PC-3 (cell line): Measurements from ENCODE around the gene SYNE1. TPM values are rescaled to one million over a fixed set of nuclear protein-coding genes. Genes with fewer than 3 reads are reported as not detected.

Source experiments
- ATAC-seq: fragments of 200-7000 bp; cut with Tn5 transposase; 2 replicates; pipeline ENCODE4 v1.9.1; 2020; ENCODE audit warnings: mild to moderate bottlenecking, moderate library complexity
- BruUV-seq: library from RNA; stranded (reverse); fragments of 400-500 nt; replicated peaks from 2 replicates; lab custom pipeline; 2021; lab: Mats Ljungman, UMichigan
- CTCF ChIA-PET: fragments of 300-600 bp; sonication (Branson Sonifier 250); formaldehyde crosslinking; loops from one replicate; lab custom pipeline; 2022; ENCODE audit warnings: antibody characterized with exemption; lab: Charles Lee
- POLR2A ChIA-PET: fragments of 300-600 bp; sonication (Branson Sonifier 250); formaldehyde crosslinking; loops from one replicate; lab custom pipeline; 2022; ENCODE audit warnings: antibody characterized with exemption; ENCODE audit not compliant: unreplicated experiment; lab: Charles Lee
- DNase-seq: peaks from one replicate; pipeline ENCODE4 v3.0.0-alpha.2; 2015
- H2AFZ ChIP-seq: fragments of 300-600 bp; sonication (generic); 2 replicates; pipeline ENCODE4 v1.6.0; 2016; ENCODE audit warnings: antibody characterized with exemption, low read length
- H3F3A ChIP-seq: fragments of 300-600 bp; sonication (generic); one replicate; pipeline ENCODE4 v1.6.0; 2017; ENCODE audit warnings: antibody characterized with exemption, low read length, control low read depth, mild to moderate bottlenecking; ENCODE audit not compliant: unreplicated experiment
- H3K27ac ChIP-seq: fragments of 300-600 bp; sonication (generic); 2 replicates; pipeline ENCODE4 v1.5.1; 2016; ENCODE audit warnings: mild to moderate bottlenecking, low read length
- H3K27me3 ChIP-seq: fragments of 300-600 bp; sonication (generic); 2 replicates; pipeline ENCODE4 v1.6.1; 2016; ENCODE audit warnings: low read length, mixed read lengths
- H3K36me3 ChIP-seq: fragments of 300-600 bp; sonication (generic); 2 replicates; pipeline ENCODE4 v1.6.1; 2016; ENCODE audit warnings: low read depth, mixed run types, low read length, mixed read lengths
- H3K4me1 ChIP-seq: fragments of 300-600 bp; sonication (generic); 2 replicates; pipeline ENCODE4 v1.5.1; 2016; ENCODE audit warnings: low read length; ENCODE audit not compliant: insufficient read depth
- H3K4me2 ChIP-seq: fragments of 300-600 bp; sonication (generic); 2 replicates; pipeline ENCODE4 v1.6.0; 2016; ENCODE audit warnings: low read length
- H3K4me3 ChIP-seq: fragments of 300-600 bp; sonication (generic); 2 replicates; pipeline ENCODE4 v1.5.1; 2016; ENCODE audit warnings: mild to moderate bottlenecking, low read length, mixed read lengths
- H3K79me2 ChIP-seq: fragments of 300-600 bp; sonication (generic); 2 replicates; pipeline ENCODE4 v1.6.1; 2017; ENCODE audit warnings: low read length, mixed read lengths
- H3K9ac ChIP-seq: fragments of 300-600 bp; sonication (generic); 2 replicates; pipeline ENCODE4 v1.6.0; 2016; ENCODE audit warnings: mild to moderate bottlenecking, low read length
- H3K9me2 ChIP-seq: fragments of 300-600 bp; sonication (generic); replicated peaks from 2 replicates; pipeline ENCODE4 v1.6.1; 2016; ENCODE audit warnings: mixed run types, low read length, mixed read lengths
- H3K9me3 ChIP-seq: fragments of 300-600 bp; sonication (generic); 2 replicates; pipeline ENCODE4 v1.6.1; 2016; ENCODE audit warnings: low read length, mixed read lengths
- H4K20me1 ChIP-seq: fragments of 300-600 bp; sonication (generic); 2 replicates; pipeline ENCODE4 v1.6.1; 2016; ENCODE audit warnings: low read length, mixed read lengths
- CTCF ChIP-seq: fragments of 300-600 bp; sonication (generic); conservative IDR thresholded peaks from 2 replicates; pipeline ENCODE4 v1.5.1; 2017; ENCODE audit warnings: antibody characterized with exemption, low read depth, mild to moderate bottlenecking, low read length
- EZH2 ChIP-seq: fragments of 300-600 bp; sonication (generic); IDR thresholded peaks from one replicate; pipeline ENCODE4 v1.6.1; 2017; ENCODE audit warnings: antibody characterized with exemption, mild to moderate bottlenecking, low read length; ENCODE audit not compliant: unreplicated experiment
- EZH2phosphoT487 ChIP-seq: fragments of 300-600 bp; sonication (generic); IDR thresholded peaks from 2 replicates; pipeline ENCODE4 v1.6.1; 2018; ENCODE audit warnings: mild to moderate bottlenecking, antibody characterized with exemption, low read length, borderline replicate concordance
- intact Hi-C: fragments of 100-400 bp; cut with micrococcal nuclease; formaldehyde crosslinking; loops from 2 replicates; pipeline ENCODE4 v1.9.0; 2023
- total RNA-seq: library from RNA; depleted of rRNA; stranded (reverse); fragments of >200 nt; gene quantifications from 2 replicates; pipeline ENCODE4 v1.2.3, GENCODE V29; 2014

SYNE1 gene
- total RNA-seq, 1 experiment from 2014 or later = 16.7 TPM

- Histone ChIP-seq H3K4me1 (peaks cover 57% of the 10 kb centered on the region), H4K20me1 (no peaks in the 10 kb centered on the region), H3F3A (no peaks in the 10 kb centered on the region), H3K4me2 (peak overlapping the region; percentile 53), H3K9me2 (no peaks in the 10 kb centered on the region), H3K36me3 (no peaks in the 10 kb centered on the region), H3K79me2 (no peaks in the 10 kb centered on the region), H2AFZ (no peak overlapping the region), H3K9me3 (no peaks in the 10 kb centered on the region), H3K4me3 (no peak overlapping the region), H3K27ac (peak overlapping the region; percentile 63), H3K9ac (no peak overlapping the region), H3K27me3 (no peaks in the 10 kb centered on the region)
- TF ChIP-seq CTCF = no peak
- no peak for TF ChIP-seq EZH2
- no peak for TF ChIP-seq EZH2phosphoT487
- CTCF ChIA-PET = no interaction called here
- no TSS peak for BruUV-seq
- ATAC-seq (no peak), DNase-seq (peak; percentile 49)
- intact Hi-C loops = no loop called here
- POLR2A ChIA-PET = no interaction called here
These were observed 546.0 kb downstream of the SYNE1 start for GRCh38 chr6:152091201-152091600.

- TF ChIP-seq CTCF (no peak), EZH2phosphoT487 (no peak), EZH2 (no peak)
- BruUV-seq = no TSS peak
- no peaks in the 10 kb centered on the region for H4K20me1 ChIP-seq
- ChIA-PET POLR2A (no interaction called here), CTCF (no interaction called here)
- no peak overlapping the region for H3K4me2 ChIP-seq
- no peaks in the 10 kb centered on the region for H3K9me2 ChIP-seq
- no peaks in the 10 kb centered on the region for H3K27me3 ChIP-seq
- H3F3A ChIP-seq = no peaks in the 10 kb centered on the region
- H3K9me3 ChIP-seq = no peaks in the 10 kb centered on the region
- peaks cover 62% of the 10 kb centered on the region for H3K4me1 ChIP-seq
- H3K9ac ChIP-seq = no peak overlapping the region
- intact Hi-C loops = no loop called here
- 0 out of 2 replicates have a peak overlapping the region, but pooled peaks have one; percentile 26 for H2AFZ ChIP-seq
- peak; percentile 31 for ATAC-seq
- H3K4me3 ChIP-seq = no peak overlapping the region
- H3K36me3 ChIP-seq = no peaks in the 10 kb centered on the region
- H3K79me2 ChIP-seq = no peaks in the 10 kb centered on the region
- peak; percentile 72 for DNase-seq
- H3K27ac ChIP-seq = 0 out of 2 replicates have a peak overlapping the region, but pooled peaks have one; percentile 4
These were observed 547.2 kb downstream of the SYNE1 start for GRCh38 chr6:152089992-152090391.

GRCh38 chr6:152087701-152088100, 549.5 kb downstream of the SYNE1 start:
- no peaks in the 10 kb centered on the region for H3K9me3 ChIP-seq
- H3K4me3 ChIP-seq = no peak overlapping the region
- no peaks in the 10 kb centered on the region for H3K27me3 ChIP-seq
- H3K4me2 ChIP-seq = no peak overlapping the region
- peak overlapping the region; percentile 45; the same call in 1 of the 2 replicates for H3K27ac ChIP-seq
- no peaks in the 10 kb centered on the region for H3K9me2 ChIP-seq
- H3K79me2 ChIP-seq = no peaks in the 10 kb centered on the region
- BruUV-seq = no TSS peak
- no peak overlapping the region for H2AFZ ChIP-seq
- H3F3A ChIP-seq = no peaks in the 10 kb centered on the region
- intact Hi-C loops = no loop called here
- no peaks in the 10 kb centered on the region for H3K36me3 ChIP-seq
- H3K9ac ChIP-seq = no peak overlapping the region
- DNase-seq = no peak
- no peak for TF ChIP-seq EZH2phosphoT487
- no peak for TF ChIP-seq CTCF
- TF ChIP-seq EZH2 = no peak
- peaks cover 57% of the 10 kb centered on the region for H3K4me1 ChIP-seq
- ChIA-PET POLR2A (no interaction called here), CTCF (no interaction called here)
- no peaks in the 10 kb centered on the region for H4K20me1 ChIP-seq
- ATAC-seq = no peak
